GM23338 (cell line): ENCODE data around the gene BOK. TPM values are rescaled to one million over a fixed set of nuclear protein-coding genes. Genes with fewer than 3 reads are reported as not detected.

ENCODE experiments used
- ATAC-seq: fragments of 200-7000 bp; cut with Tn5 transposase; 3 replicates; pipeline ENCODE4 v1.9.1; 2020
- DNase-seq: peaks from one replicate; pipeline ENCODE4 v3.0.0-alpha.2; 2015; ENCODE audit warnings: low spot score
- H2AFZ ChIP-seq: fragments of 200-600 bp; sonication (generic); 2 replicates; pipeline ENCODE4 v1.8.0; 2016; ENCODE audit warnings: antibody characterized with exemption, mild to moderate bottlenecking, moderate library complexity
- H3F3A ChIP-seq: fragments of 200-600 bp; sonication (generic); replicated peaks from 2 replicates; pipeline ENCODE4 v1.8.0; 2017; ENCODE audit warnings: antibody characterized with exemption, mixed run types, low read depth
- H3K27ac ChIP-seq: fragments of 200-600 bp; sonication (generic); 2 replicates; pipeline ENCODE4 v1.6.1; 2016; ENCODE audit warnings: low read depth
- H3K27me3 ChIP-seq: fragments of 200-600 bp; sonication (generic); 2 replicates; pipeline ENCODE4 v1.8.0; 2016; ENCODE audit warnings: mild to moderate bottlenecking, mixed run types, moderate library complexity; ENCODE audit not compliant: insufficient read depth
- H3K36me3 ChIP-seq: fragments of 200-600 bp; sonication (generic); 2 replicates; pipeline ENCODE4 v1.8.0; 2016; ENCODE audit warnings: mild to moderate bottlenecking; ENCODE audit not compliant: insufficient read depth
- H3K4me1 ChIP-seq: fragments of 200-600 bp; sonication (generic); 2 replicates; pipeline ENCODE4 v1.8.0; 2016; ENCODE audit warnings: mild to moderate bottlenecking, moderate library complexity; ENCODE audit not compliant: insufficient read depth
- H3K4me2 ChIP-seq: fragments of 200-600 bp; sonication (generic); 2 replicates; pipeline ENCODE4 v1.7.1; 2017; ENCODE audit warnings: mixed run types
- H3K4me3 ChIP-seq: fragments of 200-600 bp; sonication (generic); 2 replicates; pipeline ENCODE4 v1.6.1; 2016; ENCODE audit warnings: mixed run types
- H3K79me2 ChIP-seq: fragments of 200-600 bp; sonication (generic); replicated peaks from 2 replicates; pipeline ENCODE4 v1.8.0; 2017; ENCODE audit warnings: mild to moderate bottlenecking; ENCODE audit not compliant: insufficient read depth
- H3K9me2 ChIP-seq: fragments of 200-600 bp; sonication (generic); 2 replicates; pipeline ENCODE4 v1.8.0; 2017; ENCODE audit not compliant: insufficient read depth
- H4K20me1 ChIP-seq: fragments of 200-600 bp; sonication (generic); replicated peaks from 2 replicates; pipeline ENCODE4 v1.8.0; 2017; ENCODE audit warnings: mild to moderate bottlenecking; ENCODE audit not compliant: insufficient read depth
- H3K27ac Mint-ChIP-seq: 2 replicates; pipeline ENCODE4 v1.8.0; 2020; ENCODE audit warnings: inconsistent platforms, mild to moderate bottlenecking, moderate library complexity, mixed read lengths
- H3K27me3 Mint-ChIP-seq: 3 replicates; pipeline ENCODE4 v1.8.0; 2022; ENCODE audit warnings: low read depth, mild to moderate bottlenecking, moderate library complexity, mixed read lengths, inconsistent platforms; ENCODE audit not compliant: insufficient read depth, poor library complexity
- H3K36me3 Mint-ChIP-seq: 3 replicates; pipeline ENCODE4 v1.8.0; 2021; ENCODE audit warnings: low read depth, mild to moderate bottlenecking, inconsistent platforms, moderate library complexity, mixed read lengths
- H3K4me1 Mint-ChIP-seq: 3 replicates; pipeline ENCODE4 v1.8.0; 2020; ENCODE audit warnings: mild to moderate bottlenecking, inconsistent platforms, mixed read lengths
- H3K4me3 Mint-ChIP-seq: 3 replicates; pipeline ENCODE4 v1.8.0; 2021; ENCODE audit warnings: moderate library complexity, mild to moderate bottlenecking, inconsistent platforms, mixed read lengths
- H3K9me3 Mint-ChIP-seq: 3 replicates; pipeline ENCODE4 v1.8.0; 2020; ENCODE audit warnings: moderate library complexity, mild to moderate bottlenecking, inconsistent platforms, mixed read lengths
- CREB1 ChIP-seq: fragments of 250-450 bp; sonication (Bioruptor Pico); IDR thresholded peaks from 2 replicates; pipeline ENCODE4 v1.5.0; 2020; ENCODE audit warnings: low read depth, mild to moderate bottlenecking, moderate library complexity
- CTCF ChIP-seq, 2 experiments: fragments of 200-600 bp in 1 of 2; sonication (generic) in 1 of 2; conservative IDR thresholded peaks; 2 replicates each; pipeline versions ENCODE4 v1.5.1 to v1.6.1; 2016 to 2017; ENCODE audit warnings: antibody characterized with exemption in 2 of 2, low read depth in 2 of 2, mild to moderate bottlenecking in 2 of 2, moderate library complexity in 1 of 2
- ETS1 ChIP-seq: IDR thresholded peaks from 2 replicates; pipeline ENCODE4 v1.6.1; 2016; ENCODE audit warnings: antibody characterized with exemption
- EZH2 ChIP-seq: fragments of 200-600 bp; sonication (generic); IDR thresholded peaks from one replicate; pipeline ENCODE4 v1.8.0; 2017; ENCODE audit warnings: antibody characterized with exemption, mild to moderate bottlenecking, low read depth; ENCODE audit not compliant: unreplicated experiment
- EZH2phosphoT487 ChIP-seq: fragments of 200-600 bp; sonication (generic); IDR thresholded peaks from one replicate; pipeline ENCODE4 v1.8.1; 2018; ENCODE audit warnings: antibody characterized with exemption; ENCODE audit not compliant: unreplicated experiment
- JUNB ChIP-seq: IDR thresholded peaks from one replicate; pipeline ENCODE4 v1.6.1; 2016; ENCODE audit warnings: antibody characterized with exemption; ENCODE audit not compliant: unreplicated experiment
- NANOG ChIP-seq: IDR thresholded peaks from 2 replicates; pipeline ENCODE4 v1.6.1; 2016; ENCODE audit warnings: antibody characterized with exemption, borderline replicate concordance
- POLR2AphosphoS5 ChIP-seq: IDR thresholded peaks from 2 replicates; pipeline ENCODE4 v1.6.1; 2016; ENCODE audit warnings: antibody characterized with exemption, low read depth
- REST ChIP-seq: IDR thresholded peaks from one replicate; pipeline ENCODE4 v1.6.1; 2018; ENCODE audit warnings: antibody characterized with exemption; ENCODE audit not compliant: unreplicated experiment
- STAT1 ChIP-seq: IDR thresholded peaks from one replicate; pipeline ENCODE4 v1.6.1; 2016; ENCODE audit warnings: antibody characterized with exemption; ENCODE audit not compliant: unreplicated experiment
- ZNF331 ChIP-seq: fragments of 250-450 bp; sonication (Bioruptor Pico); IDR thresholded peaks from 2 replicates; pipeline ENCODE4 v1.5.0; 2020; ENCODE audit warnings: low read depth, mild to moderate bottlenecking, moderate library complexity
- ZNF462 ChIP-seq: fragments of 250-450 bp; sonication (Bioruptor Pico); IDR thresholded peaks from 2 replicates; pipeline ENCODE4 v1.5.0; 2020; ENCODE audit warnings: mild to moderate bottlenecking, moderate library complexity
- polyA plus RNA-seq: library from polyadenylated mRNA; unstranded; fragments of >200 nt; fragmentation: Nextera tagmentation; extraction: Ambion mirVana; gene quantifications from 2 replicates; pipeline ENCODE4 v1.2.1, GENCODE V29; 2016
- total RNA-seq: library from RNA; depleted of rRNA; stranded (reverse); fragments of >200 nt; shearing (Covaris generic); gene quantifications from 2 replicates; pipeline ENCODE4 v1.2.3, GENCODE V29; 2014

Gene BOK
- total and polyA plus RNA-seq, 2 experiments from 2014 or later = 13.5 to 36.7 TPM

GRCh38 chr2:241568726-241569125 lies 10.2 kb downstream of the BOK start (continued):
- TF ChIP-seq JUNB (no peak), EZH2 (no peak), POLR2AphosphoS5 (no peak), ZNF331 (CRISPR knock-in tag) (no peak), STAT1 (no peak), CREB1 (CRISPR knock-in tag) (no peak), NANOG (no peak), REST (no peak), CTCF (conservative IDR thresholded peaks at IDR 0.05; ENCODE audit: low read depth in 2 of 2) (no peak), ETS1 (no peak), EZH2phosphoT487 (no peak)

- Mint-ChIP-seq H3K27me3 (peaks cover 9% of the 10 kb centered on the region), H3K4me3 (no peak overlapping the region), H3K36me3 (peaks cover 9% of the 10 kb centered on the region; the same call in 1 of the 3 replicates), H3K4me1 (no peaks in the 10 kb centered on the region; the same call in 2 of the 3 replicates), H3K27ac (no peak overlapping the region), H3K9me3 (no peaks in the 10 kb centered on the region)
- H3K27me3 ChIP-seq = no peaks in the 10 kb centered on the region
- H3K4me1 ChIP-seq = no peaks in the 10 kb centered on the region
- H3K79me2 ChIP-seq = no peaks in the 10 kb centered on the region
- no peaks in the 10 kb centered on the region for H3K9me2 ChIP-seq
- no peaks in the 10 kb centered on the region for H3K36me3 ChIP-seq
- H3K4me2 ChIP-seq = no peak overlapping the region
- no peaks in the 10 kb centered on the region; the same call in 1 of the 2 replicates for H4K20me1 ChIP-seq
- no peaks in the 10 kb centered on the region for H3F3A ChIP-seq
- H3K27ac ChIP-seq = no peak overlapping the region
- DNase-seq = no peak
- no peak for ATAC-seq
- H2AFZ ChIP-seq = no peak overlapping the region
- H3K4me3 ChIP-seq = no peak overlapping the region
- TF ChIP-seq ZNF462 (CRISPR knock-in tag) (no peak), ZNF331 (CRISPR knock-in tag) (no peak), EZH2phosphoT487 (no peak), ETS1 (no peak), CREB1 (CRISPR knock-in tag) (no peak)
These were observed 11.3 kb downstream of the BOK start for GRCh38 chr2:241569831-241570281.
